OCI-LY3 (cell line): ENCODE measurements around the gene DSC3.

Experiments used
- CTCF ChIP-seq: fragments of 200-600, 300-600 bp; sonication (generic); IDR thresholded peaks from 2 replicates; pipeline ENCODE4 v1.5.1; 2014; ENCODE audit warnings: antibody characterized with exemption, low read length, low read depth
- EZH2phosphoT487 ChIP-seq: fragments of 200-600 bp; shearing (Covaris generic); IDR thresholded peaks from 2 replicates; pipeline ENCODE4 v1.6.1; 2018; ENCODE audit warnings: antibody characterized with exemption, mixed run types, low read depth

- TF ChIP-seq CTCF (no peak), EZH2phosphoT487 (no peak)
These were observed 35.3 kb upstream of the DSC3 start for GRCh38 chr18:31077878-31078277.
